Measurements from ENCODE around the gene USP6NL. TPM values are rescaled to one million over a fixed set of nuclear protein-coding genes. Genes with fewer than 3 reads are reported as not detected.

The USP6NL gene
- total RNA-seq, 1 experiment from 2014 or later, result 27.5 TPM

DNA sequence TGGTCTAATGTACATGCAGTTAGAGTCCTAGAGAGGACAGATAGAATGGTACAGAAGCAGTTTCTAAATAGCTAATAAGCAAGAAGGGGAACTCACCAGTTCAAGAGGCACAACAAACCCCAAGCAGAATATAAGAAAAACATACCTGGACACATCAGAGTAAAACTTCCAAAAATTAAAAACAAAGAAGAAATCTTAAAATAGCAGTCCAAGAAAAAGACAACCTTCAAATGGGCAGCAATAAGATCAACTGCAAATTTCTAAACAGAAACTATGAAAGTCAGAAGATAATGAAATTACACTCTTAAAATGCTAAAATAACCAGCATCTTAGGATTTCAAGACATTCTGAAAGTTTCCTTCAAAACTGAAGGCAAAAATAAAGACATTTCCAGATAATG is 55.9 kb downstream of the USP6NL start:
- peaks cover 79% of the 10 kb centered on the region for H3K4me1 Mint-ChIP-seq (ENCODE audit: low read depth, unreplicated experiment)
- H3K9me3 Mint-ChIP-seq (ENCODE audit: low read depth, unreplicated experiment), result peaks cover 4% of the 10 kb centered on the region
- no TSS peak for BruUV-seq (replicated peaks)
- CTCF ChIA-PET, result interaction anchor here (0.7 to 0.8 kb wide), 2 partner anchors 16 to 54 kb away, joined by 3 read pairs; no protein-coding TSS in a partner anchor
- H3K36me3 Mint-ChIP-seq (ENCODE audit: insufficient read depth, unreplicated experiment), result peaks cover 29% of the 10 kb centered on the region
- DNase-seq, result no peak
- no peak overlapping the region for H3K27ac Mint-ChIP-seq (ENCODE audit: unreplicated experiment)
- TF ChIP-seq, protein P1, sequence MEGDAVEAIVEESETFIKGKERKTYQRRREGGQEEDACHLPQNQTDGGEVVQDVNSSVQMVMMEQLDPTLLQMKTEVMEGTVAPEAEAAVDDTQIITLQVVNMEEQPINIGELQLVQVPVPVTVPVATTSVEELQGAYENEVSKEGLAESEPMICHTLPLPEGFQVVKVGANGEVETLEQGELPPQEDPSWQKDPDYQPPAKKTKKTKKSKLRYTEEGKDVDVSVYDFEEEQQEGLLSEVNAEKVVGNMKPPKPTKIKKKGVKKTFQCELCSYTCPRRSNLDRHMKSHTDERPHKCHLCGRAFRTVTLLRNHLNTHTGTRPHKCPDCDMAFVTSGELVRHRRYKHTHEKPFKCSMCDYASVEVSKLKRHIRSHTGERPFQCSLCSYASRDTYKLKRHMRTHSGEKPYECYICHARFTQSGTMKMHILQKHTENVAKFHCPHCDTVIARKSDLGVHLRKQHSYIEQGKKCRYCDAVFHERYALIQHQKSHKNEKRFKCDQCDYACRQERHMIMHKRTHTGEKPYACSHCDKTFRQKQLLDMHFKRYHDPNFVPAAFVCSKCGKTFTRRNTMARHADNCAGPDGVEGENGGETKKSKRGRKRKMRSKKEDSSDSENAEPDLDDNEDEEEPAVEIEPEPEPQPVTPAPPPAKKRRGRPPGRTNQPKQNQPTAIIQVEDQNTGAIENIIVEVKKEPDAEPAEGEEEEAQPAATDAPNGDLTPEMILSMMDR (IDR thresholded peaks at IDR 0.05; ENCODE audit: unreplicated experiment), result no peak
- no peak overlapping the region for H3K4me3 Mint-ChIP-seq (ENCODE audit: low read depth, unreplicated experiment)
- intact Hi-C loops (cut with micrococcal nuclease; ENCODE audit: unreplicated experiment), result no loop called here
- no peaks in the 10 kb centered on the region for H3K27me3 Mint-ChIP-seq (ENCODE audit: unreplicated experiment)

GRCh38 chr10:11553773-11554381 is 57.6 kb downstream of the USP6NL start:
- Mint-ChIP-seq H3K9me3 (ENCODE audit: low read depth, unreplicated experiment) (peaks cover 4% of the 10 kb centered on the region), H3K4me3 (ENCODE audit: low read depth, unreplicated experiment) (no peak overlapping the region), H3K27ac (ENCODE audit: unreplicated experiment) (peak overlapping the region; percentile 82), H3K27me3 (ENCODE audit: unreplicated experiment) (no peaks in the 10 kb centered on the region), H3K4me1 (ENCODE audit: low read depth, unreplicated experiment) (peaks cover 80% of the 10 kb centered on the region), H3K36me3 (ENCODE audit: insufficient read depth, unreplicated experiment) (peaks cover 29% of the 10 kb centered on the region)
- CTCF ChIA-PET, result interaction anchor here (0.6 kb wide), 2 partner anchors 23 to 39 kb away, joined by 3 to 6 read pairs; no protein-coding TSS in a partner anchor
- TF ChIP-seq, protein P1 (IDR thresholded peaks at IDR 0.05; ENCODE audit: unreplicated experiment), result no peak
- intact Hi-C loops (cut with micrococcal nuclease; ENCODE audit: unreplicated experiment), result loop anchor here (5.0 kb wide), 1 partner anchor 53 kb away; no protein-coding TSS in a partner anchor
- no TSS peak for BruUV-seq (replicated peaks)
- no peak for DNase-seq

DNA sequence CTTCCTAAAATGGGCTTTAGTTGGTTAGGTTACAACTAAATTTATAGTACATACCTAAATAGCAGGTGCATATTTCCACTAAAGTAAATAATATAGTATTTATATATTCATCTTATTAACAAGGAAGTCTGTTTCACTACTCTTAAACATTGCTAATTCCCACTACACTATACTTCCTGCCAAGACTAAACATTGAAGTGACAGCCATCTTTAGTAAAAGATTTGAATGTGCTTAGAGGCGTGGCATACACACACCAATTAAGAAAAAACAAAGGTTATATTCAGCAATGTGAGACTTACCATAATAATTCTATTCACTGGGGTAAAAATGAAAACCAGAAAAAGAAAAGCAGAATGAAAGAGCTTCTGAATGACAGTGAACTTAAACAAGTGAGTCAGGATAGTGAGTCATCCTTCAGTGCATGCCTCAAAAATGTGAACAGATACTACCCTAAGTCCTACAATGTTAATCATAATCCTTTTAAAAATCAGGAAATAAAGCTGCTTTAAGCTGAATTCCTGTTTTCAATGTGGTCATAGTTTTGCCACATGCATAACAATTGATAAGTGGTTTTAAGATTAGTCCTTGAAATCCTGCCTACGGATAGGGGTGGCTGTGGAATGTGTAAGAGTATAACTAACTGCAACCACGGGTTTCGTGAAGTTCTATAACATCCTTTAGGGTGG is 59.4 kb downstream of the USP6NL start:
- Mint-ChIP-seq H3K9me3 (ENCODE audit: low read depth, unreplicated experiment) (peaks cover 4% of the 10 kb centered on the region), H3K36me3 (ENCODE audit: insufficient read depth, unreplicated experiment) (peaks cover 29% of the 10 kb centered on the region), H3K27ac (ENCODE audit: unreplicated experiment) (peak overlapping the region; percentile 82), H3K4me1 (ENCODE audit: low read depth, unreplicated experiment) (peaks cover 76% of the 10 kb centered on the region), H3K27me3 (ENCODE audit: unreplicated experiment) (no peaks in the 10 kb centered on the region), H3K4me3 (ENCODE audit: low read depth, unreplicated experiment) (peak overlapping the region; percentile 20)
- intact Hi-C loops (cut with micrococcal nuclease; ENCODE audit: unreplicated experiment), result loop anchor here (1.0 to 5.0 kb wide), 3 partner anchors 8 to 132 kb away; no protein-coding TSS in a partner anchor
- BruUV-seq (replicated peaks), result no TSS peak
- DNase-seq, result peak; percentile 24
- TF ChIP-seq, protein P1 (IDR thresholded peaks at IDR 0.05; ENCODE audit: unreplicated experiment), result no peak
- CTCF ChIA-PET, result interaction anchor here (0.7 to 1.5 kb wide), 7 partner anchors 9 to 206 kb away, joined by 3 to 6 read pairs (median 4); no protein-coding TSS in a partner anchor

DNA sequence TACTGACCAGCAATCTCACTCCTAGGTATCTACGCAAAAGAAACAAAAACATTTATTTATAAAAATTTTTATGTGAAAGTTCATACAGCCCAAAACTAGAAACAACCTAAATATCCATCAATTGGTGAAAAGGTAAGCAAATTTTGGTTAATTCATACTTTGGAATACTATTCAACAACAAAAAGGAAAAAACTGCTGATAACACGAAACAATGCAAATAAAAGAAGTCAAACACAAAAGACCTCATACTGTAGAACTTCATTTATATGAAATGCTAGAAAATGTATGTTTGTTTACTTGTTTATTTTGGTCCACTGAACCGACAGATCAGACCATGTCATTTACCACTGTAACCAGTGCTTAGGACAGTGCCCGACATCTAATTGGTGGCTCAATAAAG is 60.3 kb downstream of the USP6NL start:
- Mint-ChIP-seq H3K36me3 (ENCODE audit: insufficient read depth, unreplicated experiment) (peaks cover 37% of the 10 kb centered on the region), H3K4me1 (ENCODE audit: low read depth, unreplicated experiment) (peaks cover 77% of the 10 kb centered on the region), H3K9me3 (ENCODE audit: low read depth, unreplicated experiment) (peaks cover 4% of the 10 kb centered on the region), H3K27me3 (ENCODE audit: unreplicated experiment) (no peaks in the 10 kb centered on the region), H3K4me3 (ENCODE audit: low read depth, unreplicated experiment) (no peak overlapping the region), H3K27ac (ENCODE audit: unreplicated experiment) (peak overlapping the region; percentile 82)
- TF ChIP-seq, protein P1 (IDR thresholded peaks at IDR 0.05; ENCODE audit: unreplicated experiment), result no peak
- no peak for DNase-seq
- CTCF ChIA-PET, result interaction anchor here (1.5 kb wide), 1 partner anchor 174 kb away, joined by 6 read pairs; no protein-coding TSS in a partner anchor
- no TSS peak for BruUV-seq (replicated peaks)
- intact Hi-C loops (cut with micrococcal nuclease; ENCODE audit: unreplicated experiment), result loop anchor here (5.0 kb wide), 1 partner anchor 56 kb away; no protein-coding TSS in a partner anchor

All from Calu3 (cell line).